ENCODE data around the gene NTN1.

Gene NTN1

GRCh38 chr17:9002606-9003354 is 18.5 kb upstream of the NTN1 start:
- TF ChIP-seq GATA3 (IDR thresholded peaks at IDR 0.05; ENCODE audit: low read depth, low read length) (no peak), GATA2 (IDR thresholded peaks at IDR 0.05; ENCODE audit: low read depth, low read length) (no peak)

GRCh38 chr17:9003355-9004131 is 17.8 kb upstream of the NTN1 start:
- TF ChIP-seq GATA2 (IDR thresholded peaks at IDR 0.05; ENCODE audit: low read depth, low read length) = no peak
- no peak for TF ChIP-seq GATA3 (IDR thresholded peaks at IDR 0.05; ENCODE audit: low read depth, low read length)

GRCh38 chr17:9004132-9004960 is 17.0 kb upstream of the NTN1 start:
- TF ChIP-seq GATA3 (IDR thresholded peaks at IDR 0.05; ENCODE audit: low read depth, low read length) = no peak
- no peak for TF ChIP-seq GATA2 (IDR thresholded peaks at IDR 0.05; ENCODE audit: low read depth, low read length)

- no peak for TF ChIP-seq GATA2 (IDR thresholded peaks at IDR 0.05; ENCODE audit: low read depth, low read length)
- TF ChIP-seq GATA3 (IDR thresholded peaks at IDR 0.05; ENCODE audit: low read depth, low read length) = no peak
These were observed 16.4 kb upstream of the NTN1 start for GRCh38 chr17:9004961-9005285.

- TF ChIP-seq GATA2 (IDR thresholded peaks at IDR 0.05; ENCODE audit: low read depth, low read length) = no peak
- no peak for TF ChIP-seq GATA3 (IDR thresholded peaks at IDR 0.05; ENCODE audit: low read depth, low read length)
These were observed 15.0 kb upstream of the NTN1 start for GRCh38 chr17:9006175-9006767.

GRCh38 chr17:9007052-9007714 is 14.1 kb upstream of the NTN1 start:
- no peak for TF ChIP-seq GATA2 (IDR thresholded peaks at IDR 0.05; ENCODE audit: low read depth, low read length)
- no peak for TF ChIP-seq GATA3 (IDR thresholded peaks at IDR 0.05; ENCODE audit: low read depth, low read length)

- no peak for TF ChIP-seq GATA3 (IDR thresholded peaks at IDR 0.05; ENCODE audit: low read depth, low read length)
- TF ChIP-seq GATA2 (IDR thresholded peaks at IDR 0.05; ENCODE audit: low read depth, low read length) = no peak
These were observed 12.2 kb upstream of the NTN1 start for GRCh38 chr17:9009096-9009495.

- TF ChIP-seq GATA3 (IDR thresholded peaks at IDR 0.05; ENCODE audit: low read depth, low read length) = no peak
- no peak for TF ChIP-seq GATA2 (IDR thresholded peaks at IDR 0.05; ENCODE audit: low read depth, low read length)
These were observed 11.6 kb upstream of the NTN1 start for GRCh38 chr17:9009737-9010136.

GRCh38 chr17:9011001-9011400 is 10.3 kb upstream of the NTN1 start:
- no peak for TF ChIP-seq GATA2 (IDR thresholded peaks at IDR 0.05; ENCODE audit: low read depth, low read length)

- TF ChIP-seq GATA2 (IDR thresholded peaks at IDR 0.05; ENCODE audit: low read depth, low read length) = no peak
- TF ChIP-seq GATA3 (IDR thresholded peaks at IDR 0.05; ENCODE audit: low read depth, low read length) = no peak
These were observed 4.3 kb upstream of the NTN1 start for GRCh38 chr17:9016941-9017552.

GRCh38 chr17:9018726-9019125 is 2.6 kb upstream of the NTN1 start:
- no peak for TF ChIP-seq GATA2 (IDR thresholded peaks at IDR 0.05; ENCODE audit: low read depth, low read length)
- no peak for TF ChIP-seq GATA3 (IDR thresholded peaks at IDR 0.05; ENCODE audit: low read depth, low read length)

- TF ChIP-seq GATA3 (IDR thresholded peaks at IDR 0.05; ENCODE audit: low read depth, low read length) = no peak
- no peak for TF ChIP-seq GATA2 (IDR thresholded peaks at IDR 0.05; ENCODE audit: low read depth, low read length)
These were observed 1.1 kb upstream of the NTN1 start for GRCh38 chr17:9020096-9020823.

GRCh38 chr17:9020824-9021157 is 519 bp upstream of the NTN1 start:
- TF ChIP-seq GATA2 (IDR thresholded peaks at IDR 0.05; ENCODE audit: low read depth, low read length) = no peak
- no peak for TF ChIP-seq GATA3 (IDR thresholded peaks at IDR 0.05; ENCODE audit: low read depth, low read length)
